22Rv1 (cell line): ENCODE results near the gene HTR2A.

ENCODE experiments used
- CTCF ChIP-seq: fragments of 450-650 bp; IDR thresholded peaks from 2 replicates; pipeline ENCODE4 v1.5.1; 2017; ENCODE audit warnings: mild to moderate bottlenecking
- ZFX ChIP-seq: fragments of 450-650 bp; IDR thresholded peaks from 2 replicates; pipeline ENCODE4 v1.6.1; 2017; ENCODE audit warnings: antibody characterized with exemption, borderline replicate concordance

GRCh38 chr13:46830405-46831005 lies 66.3 kb downstream of the HTR2A start:
- TF ChIP-seq CTCF (no peak), ZFX (no peak)
